ENCODE data around the gene KLK15.

KLK15 gene

GRCh38 chr19:50779504-50780457 is 53.6 kb downstream of the KLK15 start:
- Histone ChIP-seq H3K36me3 (ENCODE audit: insufficient read depth, low read length) (no peaks in the 10 kb centered on the region), H4K20me1 (ENCODE audit: insufficient read depth, low read length) (no peaks in the 10 kb centered on the region), H3K4me2 (ENCODE audit: low read length) (no peak overlapping the region), H3K9me2 (ENCODE audit: low read depth, low read length) (no peaks in the 10 kb centered on the region), H3K27ac (ENCODE audit: low read depth, low read length, poor library complexity, severe bottlenecking) (no peak overlapping the region), H3K9me3 (ENCODE audit: low read length) (no peaks in the 10 kb centered on the region), H3K4me3 (ENCODE audit: low read depth, low read length, poor library complexity, severe bottlenecking) (no peak overlapping the region), H3F3A (ENCODE audit: insufficient read depth, low read length) (no peaks in the 10 kb centered on the region), H3K79me2 (ENCODE audit: insufficient read depth, low read length) (no peaks in the 10 kb centered on the region), H3K4me1 (ENCODE audit: insufficient read depth, low read length, severe bottlenecking) (no peaks in the 10 kb centered on the region), H3K27me3 (ENCODE audit: insufficient read depth, low read length) (0 out of 2 replicates have a peak, but pooled peaks cover 3% of the 10 kb centered on the region), H3K9ac (ENCODE audit: low read length) (no peak overlapping the region), H2AFZ (ENCODE audit: low read length) (no peak overlapping the region)
- TF ChIP-seq EZH2 (IDR thresholded peaks at IDR 0.05; ENCODE audit: borderline replicate concordance, low read length): no peak
- TF ChIP-seq CTCF (IDR thresholded peaks at IDR 0.05; ENCODE audit: low read length): no peak

- H3K4me3 ChIP-seq (ENCODE audit: low read depth, low read length, poor library complexity, severe bottlenecking): no peak overlapping the region
- H3K36me3 ChIP-seq (ENCODE audit: insufficient read depth, low read length): no peaks in the 10 kb centered on the region
- H3K9me3 ChIP-seq (ENCODE audit: low read length): no peaks in the 10 kb centered on the region
- no peak overlapping the region for H3K4me2 ChIP-seq (ENCODE audit: low read length)
- H2AFZ ChIP-seq (ENCODE audit: low read length): no peak overlapping the region
- TF ChIP-seq CTCF (IDR thresholded peaks at IDR 0.05; ENCODE audit: low read length) (no peak), EZH2 (IDR thresholded peaks at IDR 0.05; ENCODE audit: borderline replicate concordance, low read length) (no peak)
- no peak overlapping the region for H3K9ac ChIP-seq (ENCODE audit: low read length)
- H3K9me2 ChIP-seq (ENCODE audit: low read depth, low read length): no peaks in the 10 kb centered on the region
- H3K4me1 ChIP-seq (ENCODE audit: insufficient read depth, low read length, severe bottlenecking): no peaks in the 10 kb centered on the region
- H3K27me3 ChIP-seq (ENCODE audit: insufficient read depth, low read length): 0 out of 2 replicates have a peak, but pooled peaks cover 3% of the 10 kb centered on the region
- no peak overlapping the region for H3K27ac ChIP-seq (ENCODE audit: low read depth, low read length, poor library complexity, severe bottlenecking)
- H3F3A ChIP-seq (ENCODE audit: insufficient read depth, low read length): no peaks in the 10 kb centered on the region
- H4K20me1 ChIP-seq (ENCODE audit: insufficient read depth, low read length): no peaks in the 10 kb centered on the region
- no peaks in the 10 kb centered on the region for H3K79me2 ChIP-seq (ENCODE audit: insufficient read depth, low read length)
These were observed 54.4 kb downstream of the KLK15 start for GRCh38 chr19:50778906-50779430.

GRCh38 chr19:50777830-50778303 is 55.5 kb downstream of the KLK15 start:
- Histone ChIP-seq H4K20me1 (ENCODE audit: insufficient read depth, low read length) (no peaks in the 10 kb centered on the region), H3F3A (ENCODE audit: insufficient read depth, low read length) (no peaks in the 10 kb centered on the region), H3K4me1 (ENCODE audit: insufficient read depth, low read length, severe bottlenecking) (no peaks in the 10 kb centered on the region), H3K4me3 (ENCODE audit: low read depth, low read length, poor library complexity, severe bottlenecking) (no peak overlapping the region), H3K9me3 (ENCODE audit: low read length) (no peaks in the 10 kb centered on the region), H3K9me2 (ENCODE audit: low read depth, low read length) (no peaks in the 10 kb centered on the region), H3K4me2 (ENCODE audit: low read length) (no peak overlapping the region), H3K79me2 (ENCODE audit: insufficient read depth, low read length) (no peaks in the 10 kb centered on the region), H3K27ac (ENCODE audit: low read depth, low read length, poor library complexity, severe bottlenecking) (no peak overlapping the region), H3K27me3 (ENCODE audit: insufficient read depth, low read length) (0 out of 2 replicates have a peak, but pooled peaks cover 3% of the 10 kb centered on the region), H2AFZ (ENCODE audit: low read length) (no peak overlapping the region), H3K36me3 (ENCODE audit: insufficient read depth, low read length) (no peaks in the 10 kb centered on the region), H3K9ac (ENCODE audit: low read length) (no peak overlapping the region)
- TF ChIP-seq CTCF (IDR thresholded peaks at IDR 0.05; ENCODE audit: low read length) (no peak), EZH2 (IDR thresholded peaks at IDR 0.05; ENCODE audit: borderline replicate concordance, low read length) (no peak)
